Astrocyte of the spinal cord (primary cell): ENCODE results near the gene SERP2.
A peak's percentile ranks its signal among the peaks of the same experiment; 100 is the strongest.

Experiments used
- DNase-seq: peaks from one replicate; pipeline ENCODE4 v3.0.0; 2011; ENCODE audit warnings: low read depth, low spot score
- H3K4me3 ChIP-seq: 2 replicates; pipeline ENCODE4 v1.5.1; 2011; ENCODE audit warnings: low read depth, mild to moderate bottlenecking, low read length, moderate library complexity
- CTCF ChIP-seq: IDR thresholded peaks from 2 replicates; pipeline ENCODE4 v1.5.1; 2012; ENCODE audit warnings: low read depth, mild to moderate bottlenecking, low read length, inconsistent platforms
- in situ Hi-C: cut with HindIII; loops from 2 replicates; pipeline ENCODE4 v1.10.0; 2017; ENCODE audit warnings: low sequenced_read_pairs

The SERP2 gene

GRCh38 chr13:44389060-44389666 lies 15.5 kb downstream of the SERP2 start:
- in situ Hi-C loops, result no loop called here
- DNase-seq, result no peak
- TF ChIP-seq CTCF, result no peak
- H3K4me3 ChIP-seq, result no peak overlapping the region

GRCh38 chr13:44389876-44390275 lies 16.3 kb downstream of the SERP2 start:
- no peak for DNase-seq
- H3K4me3 ChIP-seq, result no peak overlapping the region
- TF ChIP-seq CTCF, result no peak
- in situ Hi-C loops, result no loop called here

- peak; percentile 71 for DNase-seq
- in situ Hi-C loops, result no loop called here
- TF ChIP-seq CTCF, result no peak
- no peak overlapping the region for H3K4me3 ChIP-seq
These were observed 19.8 kb downstream of the SERP2 start for GRCh38 chr13:44393391-44393790.

GRCh38 chr13:44394658-44395057 lies 21.0 kb downstream of the SERP2 start:
- H3K4me3 ChIP-seq, result no peak overlapping the region
- TF ChIP-seq CTCF, result no peak
- in situ Hi-C loops, result no loop called here
- no peak for DNase-seq

- in situ Hi-C loops, result no loop called here
- no peak overlapping the region for H3K4me3 ChIP-seq
- DNase-seq, result no peak
- TF ChIP-seq CTCF, result no peak
These were observed 22.5 kb downstream of the SERP2 start for GRCh38 chr13:44395976-44396694.

GRCh38 chr13:44396701-44397580 lies 23.3 kb downstream of the SERP2 start:
- H3K4me3 ChIP-seq, result no peak overlapping the region
- DNase-seq, result peak; percentile 70

More at GRCh38 chr13:44396701-44397580, 23.3 kb downstream of the SERP2 start:
- in situ Hi-C loops, result no loop called here
- no peak for TF ChIP-seq CTCF
